ENCODE results near the gene IL17C.

IL17C gene

DNA sequence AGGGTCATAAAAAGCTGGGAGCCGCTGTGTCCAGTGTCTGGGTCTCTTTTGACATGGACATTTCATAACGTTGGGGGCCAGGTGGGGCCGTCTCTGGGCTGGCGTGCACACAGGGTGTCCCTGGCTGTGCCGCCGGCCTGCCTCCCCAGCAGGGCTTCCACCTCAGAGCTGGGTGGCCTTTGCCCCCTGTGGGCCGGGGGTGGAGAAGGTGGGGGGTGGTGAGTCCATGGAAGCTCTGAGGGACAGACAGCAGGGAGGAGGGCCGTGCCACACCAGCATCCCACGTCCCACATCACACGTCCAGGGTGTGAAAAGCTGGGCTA is 48.8 kb downstream of the IL17C start:
- DNase-seq: no peak

DNA sequence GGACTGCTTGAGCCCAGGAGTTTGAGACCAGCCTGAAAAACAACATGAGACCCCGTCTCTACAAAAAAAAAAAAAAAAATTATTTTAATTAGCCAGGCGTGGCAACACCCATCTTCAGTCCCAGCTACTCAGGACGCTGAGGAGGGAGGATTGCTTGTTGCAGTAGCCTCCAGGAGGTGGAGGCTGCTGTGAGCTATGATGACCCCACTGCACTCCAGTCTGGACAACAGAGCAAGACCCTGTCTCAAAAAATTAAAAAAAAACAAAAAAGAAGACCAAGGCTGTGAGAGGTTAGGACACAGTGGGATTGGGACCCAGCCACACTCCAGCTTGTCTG is 49.3 kb downstream of the IL17C start:
- no peak for DNase-seq

DNA sequence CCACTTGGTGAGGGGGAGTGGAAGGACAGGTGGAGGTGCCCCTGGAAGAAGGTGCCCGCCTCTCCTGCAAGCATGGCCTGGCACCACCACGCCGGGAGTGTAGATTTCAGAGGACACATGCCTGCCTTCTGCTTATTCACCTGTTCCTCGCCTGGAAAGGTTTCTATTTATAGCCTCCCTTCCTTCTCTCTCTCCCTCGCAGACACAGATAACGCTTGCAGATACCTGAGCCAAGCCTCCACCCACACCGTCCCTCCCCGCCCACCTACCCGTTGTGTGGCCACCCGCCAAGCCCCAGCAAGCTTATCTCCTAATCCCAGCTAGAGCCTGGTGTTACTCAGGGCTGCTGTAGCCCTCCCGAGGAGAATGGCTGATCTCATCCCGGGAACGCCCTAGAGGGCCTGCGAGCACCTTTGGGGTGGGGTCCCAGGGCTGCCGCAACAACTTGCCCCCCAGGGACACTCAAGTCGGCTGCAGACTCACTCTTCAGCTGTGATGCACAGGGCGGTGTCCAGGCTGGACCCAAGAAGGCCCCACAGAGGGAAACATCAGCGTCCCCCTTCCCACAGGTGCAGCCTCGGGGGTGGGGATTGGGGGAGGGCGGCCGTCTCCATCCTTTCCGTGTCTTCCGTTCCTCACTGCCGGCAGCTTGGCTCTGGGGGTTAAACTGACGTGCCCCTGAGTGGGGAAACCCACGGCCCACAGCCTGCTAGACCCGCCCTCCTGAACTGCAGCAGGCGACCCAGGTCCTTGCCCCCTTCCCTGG is 49.8 kb downstream of the IL17C start:
- DNase-seq: no peak
